ENCODE results near the gene BTNL3.

DNA sequence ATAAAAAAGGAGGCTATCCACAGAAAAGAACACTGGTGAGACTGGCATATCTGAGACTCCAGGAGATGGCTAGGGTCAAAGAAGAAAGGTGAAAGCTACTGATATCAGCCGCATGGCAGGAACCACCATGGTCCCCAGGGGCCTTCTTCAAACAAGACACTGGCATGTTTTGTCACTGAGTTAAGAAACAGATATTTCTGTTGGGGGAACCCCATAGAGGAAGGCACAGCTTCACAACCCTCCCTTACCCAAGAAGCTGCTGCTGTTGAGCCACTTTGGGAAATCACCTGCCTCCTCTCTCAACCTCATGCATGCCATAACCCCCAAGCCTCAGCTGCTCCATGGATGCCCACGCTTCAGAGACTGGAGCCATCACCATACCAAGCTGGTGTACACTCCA, 13.3 kb upstream of the BTNL3 start:
- TF ChIP-seq, protein P1, sequence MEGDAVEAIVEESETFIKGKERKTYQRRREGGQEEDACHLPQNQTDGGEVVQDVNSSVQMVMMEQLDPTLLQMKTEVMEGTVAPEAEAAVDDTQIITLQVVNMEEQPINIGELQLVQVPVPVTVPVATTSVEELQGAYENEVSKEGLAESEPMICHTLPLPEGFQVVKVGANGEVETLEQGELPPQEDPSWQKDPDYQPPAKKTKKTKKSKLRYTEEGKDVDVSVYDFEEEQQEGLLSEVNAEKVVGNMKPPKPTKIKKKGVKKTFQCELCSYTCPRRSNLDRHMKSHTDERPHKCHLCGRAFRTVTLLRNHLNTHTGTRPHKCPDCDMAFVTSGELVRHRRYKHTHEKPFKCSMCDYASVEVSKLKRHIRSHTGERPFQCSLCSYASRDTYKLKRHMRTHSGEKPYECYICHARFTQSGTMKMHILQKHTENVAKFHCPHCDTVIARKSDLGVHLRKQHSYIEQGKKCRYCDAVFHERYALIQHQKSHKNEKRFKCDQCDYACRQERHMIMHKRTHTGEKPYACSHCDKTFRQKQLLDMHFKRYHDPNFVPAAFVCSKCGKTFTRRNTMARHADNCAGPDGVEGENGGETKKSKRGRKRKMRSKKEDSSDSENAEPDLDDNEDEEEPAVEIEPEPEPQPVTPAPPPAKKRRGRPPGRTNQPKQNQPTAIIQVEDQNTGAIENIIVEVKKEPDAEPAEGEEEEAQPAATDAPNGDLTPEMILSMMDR (IDR thresholded peaks at IDR 0.05), result no peak
- no peak for TF ChIP-seq POLR2A (IDR thresholded peaks at IDR 0.05)
